ENCODE results near the gene CCDC127. TPM values are rescaled to one million over a fixed set of nuclear protein-coding genes. Genes with fewer than 3 reads are reported as not detected.

Gene CCDC127
- total and polyA plus RNA-seq, 2 donors (not counting 3 experiments of a cell fraction or from before 2014, with no cell fraction given): 3.4 to 6.3 TPM

DNA sequence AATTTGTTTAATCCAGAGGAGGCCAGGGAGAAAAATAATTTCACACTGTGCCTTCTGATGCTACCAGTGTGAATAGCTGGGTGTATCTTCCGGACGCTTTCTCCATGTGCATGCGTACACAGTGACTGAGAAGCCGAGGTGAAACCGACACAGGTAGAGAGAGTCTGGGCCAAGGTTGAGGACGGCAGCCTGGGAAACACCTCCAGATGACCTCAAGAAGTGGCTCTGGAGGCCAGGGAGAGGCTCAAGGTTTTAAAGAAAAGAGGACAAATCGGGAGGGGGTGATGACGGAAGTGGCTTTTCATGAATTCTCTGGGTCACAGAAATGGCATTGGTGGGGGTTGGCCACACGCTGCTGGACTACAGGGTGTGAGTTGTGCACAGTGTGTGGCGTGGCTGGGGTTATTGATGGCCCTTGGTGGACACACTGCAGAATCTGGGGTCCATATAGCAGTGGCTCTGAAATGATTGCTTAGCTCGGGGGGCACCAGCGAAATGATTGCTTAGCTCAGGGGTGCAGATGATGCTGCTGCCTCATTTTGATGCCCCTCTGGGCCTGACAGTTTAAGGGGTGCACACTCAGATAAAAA lies 60.7 kb downstream of the CCDC127 start:
- H3K79me2 ChIP-seq (ENCODE audit: control insufficient read depth, insufficient read depth, low read length): no peaks in the 10 kb centered on the region
- no peak overlapping the region for H3K4me3 ChIP-seq (replicated peaks in 1 of 3; ENCODE audit: insufficient read depth in 1 of 3, low read depth in 1 of 3, low read length in 3 of 3)
- dilution Hi-C loops (cut with MboI; ENCODE audit: extremely low pct_ligation_motif_present, low sequenced_read_pairs) (no loop called here), intact Hi-C loops (cut with micrococcal nuclease) (no loop called here)
- no peaks in the 10 kb centered on the region for H3K9me3 ChIP-seq (replicated peaks; ENCODE audit: control insufficient read depth, insufficient read depth, low read length)
- no peak overlapping the region for H3K9ac ChIP-seq (replicated peaks; ENCODE audit: extremely low read depth, insufficient read depth, low read length)
- POLR2A ChIA-PET: no interaction called here
- no peak for DNase-seq (ENCODE audit: low read depth, low spot score)
- peaks cover 0 to 5% of the 10 kb centered on the region in 2 experiments for H3K27me3 ChIP-seq (ENCODE audit: control insufficient read depth in 2 of 2, insufficient read depth in 2 of 2, low read length in 2 of 2)
- TF ChIP-seq POLR2AphosphoS5 (IDR thresholded peaks at IDR 0.05; ENCODE audit: insufficient read depth, low read depth, low read length): no peak
- no peak for TF ChIP-seq MYC (IDR thresholded peaks at IDR 0.05; ENCODE audit: low read depth, low read length)
- TF ChIP-seq, protein P1, sequence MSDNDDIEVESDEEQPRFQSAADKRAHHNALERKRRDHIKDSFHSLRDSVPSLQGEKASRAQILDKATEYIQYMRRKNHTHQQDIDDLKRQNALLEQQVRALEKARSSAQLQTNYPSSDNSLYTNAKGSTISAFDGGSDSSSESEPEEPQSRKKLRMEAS (IDR thresholded peaks at IDR 0.05; ENCODE audit: insufficient read depth, insufficient read length): no peak
- no peaks in the 10 kb centered on the region for H3K9me1 ChIP-seq (replicated peaks; ENCODE audit: control insufficient read depth, extremely low read depth, insufficient read depth, low read length)
- H4K20me1 ChIP-seq (replicated peaks; ENCODE audit: control insufficient read depth, extremely low read depth, insufficient read depth, low read length): no peaks in the 10 kb centered on the region
- no peaks in the 10 kb centered on the region for H3K36me3 ChIP-seq (ENCODE audit: control insufficient read depth in 2 of 2, extremely low read depth in 1 of 2, insufficient read depth in 2 of 2, low read length in 2 of 2)
- CTCF ChIA-PET: no interaction called here
- FAIRE-seq: no peak
- no peak overlapping the region for H2AFZ ChIP-seq (ENCODE audit: low read depth, low read length)
- BruUV-seq (replicated peaks): no TSS peak
- H3K4me2 ChIP-seq (ENCODE audit: insufficient read depth, low read length): no peak overlapping the region
- no peaks in the 10 kb centered on the region for H3K4me1 ChIP-seq (ENCODE audit: control insufficient read depth, extremely low read depth, insufficient read depth, low read length)
- H3K27ac ChIP-seq (ENCODE audit: insufficient read depth, low read depth, low read length): no peak overlapping the region

DNA sequence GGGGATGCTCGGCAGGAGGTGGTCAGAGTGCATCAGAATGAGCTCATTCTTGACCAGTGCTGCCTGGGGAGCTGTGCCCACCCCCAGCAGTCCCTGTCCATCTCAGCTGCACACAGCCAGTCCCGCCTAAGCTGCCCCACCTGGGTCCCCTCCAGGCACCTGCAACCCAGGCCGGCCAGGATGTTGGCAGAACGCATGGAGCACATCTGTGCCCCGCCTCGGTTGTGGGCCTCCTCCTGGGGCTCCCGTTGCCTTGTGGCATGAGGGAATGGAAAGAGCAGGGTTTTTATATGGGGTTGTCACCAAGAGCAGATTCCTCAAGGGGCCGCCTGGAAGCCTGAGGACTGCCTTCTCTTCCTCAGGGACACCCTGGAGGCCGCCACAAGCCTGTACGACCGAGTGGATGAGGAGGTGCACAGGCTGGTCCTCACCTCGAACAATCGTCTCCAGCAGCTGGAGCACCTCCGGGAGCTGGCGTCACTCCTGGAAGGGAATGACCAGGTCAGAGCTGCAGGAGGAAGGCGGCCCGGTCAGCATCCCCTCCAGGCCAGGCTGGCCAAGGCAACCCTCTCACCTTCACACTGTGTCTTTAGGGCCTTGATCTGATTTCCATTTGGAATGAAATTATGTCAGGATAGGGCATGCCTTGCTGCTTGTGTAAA lies 61.4 kb downstream of the CCDC127 start:
- no peak overlapping the region for H2AFZ ChIP-seq (ENCODE audit: low read depth, low read length)
- no peak overlapping the region for H3K27ac ChIP-seq (ENCODE audit: insufficient read depth, low read depth, low read length)
- no peaks in the 10 kb centered on the region for H4K20me1 ChIP-seq (replicated peaks; ENCODE audit: control insufficient read depth, extremely low read depth, insufficient read depth, low read length)
- H3K4me3 ChIP-seq (replicated peaks in 1 of 3; ENCODE audit: insufficient read depth in 1 of 3, low read depth in 1 of 3, low read length in 3 of 3): no peak overlapping the region
- H3K27me3 ChIP-seq (ENCODE audit: control insufficient read depth in 2 of 2, insufficient read depth in 2 of 2, low read length in 2 of 2): peaks cover 0 to 5% of the 10 kb centered on the region in 2 experiments
- H3K4me1 ChIP-seq (ENCODE audit: control insufficient read depth, extremely low read depth, insufficient read depth, low read length): no peaks in the 10 kb centered on the region
- no peaks in the 10 kb centered on the region for H3K9me3 ChIP-seq (replicated peaks; ENCODE audit: control insufficient read depth, insufficient read depth, low read length)
- TF ChIP-seq, protein P2, sequence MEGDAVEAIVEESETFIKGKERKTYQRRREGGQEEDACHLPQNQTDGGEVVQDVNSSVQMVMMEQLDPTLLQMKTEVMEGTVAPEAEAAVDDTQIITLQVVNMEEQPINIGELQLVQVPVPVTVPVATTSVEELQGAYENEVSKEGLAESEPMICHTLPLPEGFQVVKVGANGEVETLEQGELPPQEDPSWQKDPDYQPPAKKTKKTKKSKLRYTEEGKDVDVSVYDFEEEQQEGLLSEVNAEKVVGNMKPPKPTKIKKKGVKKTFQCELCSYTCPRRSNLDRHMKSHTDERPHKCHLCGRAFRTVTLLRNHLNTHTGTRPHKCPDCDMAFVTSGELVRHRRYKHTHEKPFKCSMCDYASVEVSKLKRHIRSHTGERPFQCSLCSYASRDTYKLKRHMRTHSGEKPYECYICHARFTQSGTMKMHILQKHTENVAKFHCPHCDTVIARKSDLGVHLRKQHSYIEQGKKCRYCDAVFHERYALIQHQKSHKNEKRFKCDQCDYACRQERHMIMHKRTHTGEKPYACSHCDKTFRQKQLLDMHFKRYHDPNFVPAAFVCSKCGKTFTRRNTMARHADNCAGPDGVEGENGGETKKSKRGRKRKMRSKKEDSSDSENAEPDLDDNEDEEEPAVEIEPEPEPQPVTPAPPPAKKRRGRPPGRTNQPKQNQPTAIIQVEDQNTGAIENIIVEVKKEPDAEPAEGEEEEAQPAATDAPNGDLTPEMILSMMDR (IDR thresholded peaks at IDR 0.05; ENCODE audit: extremely low read depth in 1 of 2, insufficient read depth in 1 of 2, low read depth in 1 of 2, low read length in 2 of 2): no peak
- H3K9me1 ChIP-seq (replicated peaks; ENCODE audit: control insufficient read depth, extremely low read depth, insufficient read depth, low read length): no peaks in the 10 kb centered on the region
- intact Hi-C loops (cut with micrococcal nuclease): no loop called here
- H3K9ac ChIP-seq (replicated peaks; ENCODE audit: extremely low read depth, insufficient read depth, low read length): no peak overlapping the region
- dilution Hi-C loops (cut with MboI; ENCODE audit: extremely low pct_ligation_motif_present, low sequenced_read_pairs): no loop called here
- no peak overlapping the region for H3K4me2 ChIP-seq (ENCODE audit: insufficient read depth, low read length)
- POLR2A ChIA-PET: no interaction called here
- CTCF ChIA-PET: interaction anchor here (0.9 kb wide), 1 partner anchor 17 kb away, joined by 3 read pairs; no protein-coding TSS in a partner anchor
- no peak for FAIRE-seq
- BruUV-seq (replicated peaks): no TSS peak
- H3K36me3 ChIP-seq (ENCODE audit: control insufficient read depth in 2 of 2, extremely low read depth in 1 of 2, insufficient read depth in 2 of 2, low read length in 2 of 2): no peaks in the 10 kb centered on the region
- DNase-seq (ENCODE audit: low read depth, low spot score): no peak
- no peaks in the 10 kb centered on the region for H3K79me2 ChIP-seq (ENCODE audit: control insufficient read depth, insufficient read depth, low read length)

Data from endothelial cell of umbilical vein (primary cell).